GM04503 (cell line): ENCODE data around the gene SLC25A20.
"Not testable (repeated sequence)": the region's sequence is repeated elsewhere in the genome, so short reads cannot be mapped to it uniquely, and the experiment has no call there.

Experiments used
- DNase-seq: peaks from one replicate; pipeline ENCODE4 v3.0.0-alpha.2; 2012; ENCODE audit warnings: low read depth

Gene SLC25A20

DNA sequence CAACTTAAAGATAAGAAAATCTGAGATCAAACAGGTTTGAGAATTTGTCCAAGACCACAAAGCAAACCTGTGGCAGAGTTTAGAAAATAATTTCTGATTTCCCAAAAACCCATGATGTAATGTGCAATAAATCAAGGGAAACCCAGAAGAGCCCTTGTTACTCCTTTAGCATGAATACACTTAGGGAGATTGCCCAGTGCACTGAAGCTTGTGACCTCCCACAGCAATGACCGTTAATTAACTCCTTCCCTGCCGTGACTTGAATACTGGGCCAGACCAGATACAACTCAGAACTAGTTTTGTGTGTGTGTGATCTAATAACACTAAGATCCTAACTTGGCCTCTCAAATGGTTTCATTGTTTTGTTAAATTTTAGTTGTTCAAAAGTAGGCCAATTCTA lies 53.5 kb downstream of the SLC25A20 start:
- no peak for DNase-seq

DNA sequence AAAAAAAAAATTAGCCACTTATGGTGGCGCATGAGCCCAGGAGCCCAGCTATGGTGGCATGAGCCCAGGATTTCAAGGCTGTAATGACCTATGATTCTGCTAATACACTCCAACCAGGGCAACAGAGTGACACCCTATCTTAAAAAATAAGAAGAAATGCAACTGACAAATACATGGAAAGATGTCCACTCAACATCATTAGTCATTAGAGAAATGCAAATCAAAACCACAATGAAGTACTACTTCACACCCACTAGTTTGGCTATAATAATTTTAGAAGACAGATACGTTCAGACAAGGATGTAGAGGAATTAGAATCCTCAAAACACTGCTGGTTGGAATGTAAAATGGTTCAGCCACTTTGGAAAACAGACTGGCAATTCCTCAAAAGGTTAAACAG lies 61.5 kb downstream of the SLC25A20 start:
- no peak for DNase-seq

DNA sequence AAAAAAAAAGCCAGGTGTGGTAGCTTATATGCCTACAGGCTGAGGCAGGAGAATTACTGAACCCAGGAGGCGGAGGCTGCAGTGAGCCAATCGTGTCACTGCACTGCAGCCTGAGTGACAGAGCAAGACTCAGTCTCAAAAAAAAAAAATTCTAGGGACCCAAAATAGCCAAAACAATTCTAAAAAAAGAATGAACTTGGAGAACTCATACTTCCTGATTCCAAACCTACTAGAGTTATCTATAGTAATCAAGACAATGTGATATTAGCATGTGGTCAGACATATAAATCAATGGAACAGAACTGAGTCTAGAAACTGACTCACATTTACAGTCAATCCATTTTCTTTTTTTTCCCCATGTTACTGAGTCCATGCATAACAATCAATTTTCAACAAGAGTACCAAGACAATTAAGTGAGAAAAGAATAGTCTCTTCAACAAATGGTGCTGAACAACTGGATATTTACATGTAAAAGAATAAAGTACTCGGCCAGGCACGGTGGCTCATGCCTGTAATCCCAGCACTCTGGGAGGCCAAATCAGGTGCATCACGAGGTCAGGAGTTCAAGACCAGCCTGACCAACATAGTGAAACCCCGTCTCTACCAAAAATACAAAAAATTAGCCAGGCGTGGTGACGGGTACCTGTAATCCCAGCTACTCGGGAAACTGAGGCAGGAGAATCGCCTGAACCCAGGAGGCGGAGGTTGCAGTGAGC lies 62.9 kb downstream of the SLC25A20 start:
- no peak for DNase-seq

DNA sequence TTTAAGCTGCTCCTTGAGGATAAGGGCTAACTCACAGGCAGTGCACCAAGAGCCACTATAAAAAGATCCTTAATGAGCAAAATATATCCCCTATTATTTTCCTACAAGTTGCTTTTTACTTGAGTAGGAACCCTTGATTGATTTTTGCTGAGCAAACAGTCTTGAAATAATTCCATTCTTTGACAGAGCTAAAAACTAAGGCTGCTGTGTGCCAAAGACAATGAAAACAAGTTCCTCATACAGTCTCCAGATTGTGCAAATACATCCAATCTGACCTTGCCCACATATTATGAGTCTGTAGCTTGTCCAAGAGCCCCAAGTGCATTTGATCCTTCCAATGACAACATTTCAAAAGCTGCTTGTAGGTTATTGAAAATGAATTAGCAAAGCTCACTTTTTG lies 66.0 kb downstream of the SLC25A20 start:
- no peak for DNase-seq

DNA sequence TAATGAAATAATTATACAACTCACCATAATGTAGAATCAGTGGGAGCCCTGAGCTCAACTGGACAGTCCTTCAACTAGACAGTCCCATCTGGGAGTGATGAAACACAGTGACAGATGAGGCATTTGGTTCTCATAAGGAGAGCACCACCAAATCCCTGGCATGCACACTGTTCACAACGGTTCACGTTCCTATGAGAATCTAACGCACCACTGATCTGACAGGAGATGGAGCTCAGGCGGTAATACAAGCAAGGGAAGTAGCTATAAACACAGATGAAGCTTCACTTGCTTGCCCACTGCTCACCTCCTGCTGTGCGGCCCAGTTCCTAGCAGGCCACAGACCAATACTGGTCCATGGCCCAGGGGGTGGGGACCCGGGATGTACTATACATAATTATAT lies 68.0 kb downstream of the SLC25A20 start:
- no peak for DNase-seq

DNA sequence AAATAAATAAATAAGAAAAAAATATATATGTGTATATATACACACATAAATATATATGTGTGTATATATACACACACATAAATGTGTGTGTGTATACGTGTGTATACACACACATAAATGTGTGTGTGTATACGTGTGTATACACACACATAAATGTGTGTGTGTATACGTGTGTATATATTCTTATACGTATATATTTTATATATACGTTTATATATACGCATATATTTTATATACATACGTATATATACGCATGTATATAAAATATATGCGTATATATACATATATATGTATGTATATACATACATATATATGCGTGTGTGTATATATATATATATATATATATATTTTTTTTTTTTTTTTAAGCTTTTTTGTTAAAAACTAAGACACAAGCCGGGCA lies 69.2 kb downstream of the SLC25A20 start:
- not testable (repeated sequence) for DNase-seq

DNA sequence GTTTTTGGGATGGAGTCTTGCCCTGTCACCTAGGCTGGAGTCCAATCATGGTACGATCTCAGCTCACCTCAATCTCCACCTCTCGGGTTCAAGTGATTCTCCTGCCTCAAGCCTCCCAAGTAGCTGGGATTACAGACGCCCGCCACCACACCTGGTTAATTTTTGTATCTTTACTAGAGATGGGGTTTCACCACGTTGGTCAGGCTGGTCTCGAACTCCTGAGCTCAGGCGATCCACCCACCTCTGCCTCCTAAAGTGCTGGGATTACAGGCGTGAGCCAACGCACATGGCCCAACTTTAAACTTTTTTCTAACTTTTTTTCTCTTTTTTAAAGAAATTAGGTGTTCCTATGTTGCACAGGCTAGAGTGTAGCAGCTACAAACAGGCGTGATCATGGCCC lies 70.8 kb downstream of the SLC25A20 start:
- DNase-seq: not testable (repeated sequence)

DNA sequence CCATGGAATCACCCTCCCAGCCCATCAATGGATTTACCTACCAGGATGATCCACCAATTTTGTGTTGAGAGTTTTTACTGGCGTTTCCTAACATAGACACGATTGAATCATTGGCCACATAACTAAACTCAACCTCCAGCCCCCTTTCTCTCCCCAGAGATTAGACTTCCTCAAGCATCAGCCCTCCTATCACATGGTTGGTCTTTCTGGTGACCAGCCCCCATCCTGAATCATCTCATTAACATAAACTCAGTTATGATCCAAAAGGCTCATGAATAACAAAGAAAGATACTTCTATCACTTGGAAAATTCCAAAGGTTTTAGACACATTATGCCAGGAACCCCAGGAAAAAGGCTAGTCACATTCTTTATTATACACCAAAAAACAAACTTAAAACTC lies 72.2 kb downstream of the SLC25A20 start:
- DNase-seq: peak; percentile 86

DNA sequence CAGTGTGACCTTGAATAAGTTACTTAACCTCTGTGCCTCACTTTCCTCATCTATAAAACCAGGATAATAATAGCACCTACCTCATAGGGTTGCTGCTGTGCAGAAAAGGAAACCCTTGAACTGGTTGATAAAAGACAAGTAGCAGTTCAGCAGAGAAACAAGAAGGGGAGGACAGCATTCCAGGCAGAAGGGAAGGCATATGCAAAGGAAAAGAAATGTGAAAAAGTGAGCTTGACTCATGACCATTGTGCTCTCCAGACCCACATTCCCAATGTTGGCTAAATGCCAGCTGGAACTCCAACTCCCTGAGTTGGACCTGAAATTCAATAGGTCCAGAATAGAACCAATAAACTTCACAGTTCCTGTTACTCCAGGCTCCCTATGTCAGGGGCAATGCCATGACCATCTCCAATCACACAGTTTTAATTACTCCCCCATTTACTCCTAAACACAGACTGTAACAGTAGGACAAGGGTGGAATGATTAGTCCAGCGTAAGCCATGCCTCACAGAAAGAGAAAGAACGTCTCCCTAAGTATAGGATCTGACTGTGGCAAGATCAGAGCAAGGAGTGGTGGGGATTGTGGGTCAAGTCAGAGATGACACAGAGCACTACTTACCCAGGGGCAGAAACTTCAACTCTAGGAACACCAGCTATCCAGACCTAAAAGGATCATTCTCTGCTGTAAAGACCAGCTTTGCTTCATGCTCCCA lies 77.9 kb downstream of the SLC25A20 start:
- DNase-seq: no peak

DNA sequence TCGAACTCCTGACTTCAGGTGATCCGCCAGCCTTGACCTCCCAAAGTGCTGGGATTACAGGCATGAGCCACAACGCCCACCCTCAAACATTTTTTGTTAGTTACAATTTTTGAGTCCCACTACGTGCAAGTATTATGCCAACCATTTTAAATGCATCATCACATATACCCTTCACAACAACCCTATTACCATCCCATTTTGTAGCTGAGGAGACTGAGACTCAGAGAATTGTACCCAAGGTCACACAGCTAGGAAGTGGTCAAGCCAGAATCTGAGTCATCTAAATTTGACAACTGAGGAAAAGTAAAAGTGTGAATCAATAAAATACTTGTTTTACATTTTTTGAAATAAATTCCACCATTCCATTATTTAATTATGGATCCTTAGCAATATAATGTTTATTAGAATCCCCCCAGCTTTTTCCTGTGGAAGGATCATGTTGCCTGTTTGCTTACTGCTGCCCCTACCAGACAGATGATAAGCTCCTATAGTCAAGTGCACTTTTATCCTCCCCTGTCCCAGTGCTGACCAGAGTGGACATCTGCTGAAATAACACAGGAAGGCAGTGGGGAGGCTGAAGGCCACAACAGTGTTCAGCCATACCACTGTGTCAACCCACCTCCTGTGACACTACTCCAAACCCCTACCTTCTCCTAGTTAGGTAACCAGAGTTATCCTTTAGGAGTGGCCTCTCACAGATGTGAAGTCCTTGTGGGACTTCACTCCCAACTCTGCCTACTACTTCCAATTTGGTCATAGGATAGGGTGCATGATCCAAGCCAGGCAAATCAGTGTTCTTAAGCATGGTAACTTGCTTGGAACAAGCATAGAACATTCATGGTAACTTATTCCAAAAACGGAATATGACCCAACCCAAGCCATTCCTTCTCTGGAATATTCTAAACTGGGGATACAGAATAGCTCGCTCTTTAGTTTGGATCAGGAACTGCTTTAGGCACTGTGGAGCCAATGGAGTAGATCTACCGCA lies 79.2 kb downstream of the SLC25A20 start:
- DNase-seq: no peak

DNA sequence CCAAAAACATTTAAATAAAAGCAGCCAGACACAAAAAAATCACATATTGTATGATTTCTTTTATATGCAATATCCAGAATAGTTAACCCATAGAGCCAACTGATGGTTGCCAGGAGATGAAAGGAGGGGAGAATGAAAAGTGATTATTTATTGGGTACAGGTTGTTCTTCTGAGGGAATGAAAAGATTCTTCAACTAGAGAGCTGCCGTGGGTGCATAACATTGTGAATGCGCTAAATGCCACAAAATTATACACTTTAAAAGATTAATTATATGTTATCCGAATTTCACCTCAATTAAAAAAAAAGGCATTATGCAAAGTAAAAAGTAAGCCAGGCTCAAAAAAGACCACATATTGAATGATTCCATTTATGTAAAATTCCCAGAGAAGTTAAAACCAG lies 87.2 kb downstream of the SLC25A20 start:
- no peak for DNase-seq
